T follicular helper cell (primary cell): ENCODE results near the gene NOS1AP.
"Not testable (repeated sequence)": the region's sequence is repeated elsewhere in the genome, so short reads cannot be mapped to it uniquely, and the experiment has no call there.

Source experiments
- DNase-seq: peaks from one replicate; pipeline ENCODE4 v3.0.0-alpha.2; 2020; ENCODE audit warnings: low read depth
- total RNA-seq, 2 experiments: gene quantifications; one replicate each; lab custom pipeline; 2026; lab: John Stamatoyannopoulos, UW

The NOS1AP gene
- 0.12 to 0.26 reads per million in 2 experiments for total RNA-seq

DNA sequence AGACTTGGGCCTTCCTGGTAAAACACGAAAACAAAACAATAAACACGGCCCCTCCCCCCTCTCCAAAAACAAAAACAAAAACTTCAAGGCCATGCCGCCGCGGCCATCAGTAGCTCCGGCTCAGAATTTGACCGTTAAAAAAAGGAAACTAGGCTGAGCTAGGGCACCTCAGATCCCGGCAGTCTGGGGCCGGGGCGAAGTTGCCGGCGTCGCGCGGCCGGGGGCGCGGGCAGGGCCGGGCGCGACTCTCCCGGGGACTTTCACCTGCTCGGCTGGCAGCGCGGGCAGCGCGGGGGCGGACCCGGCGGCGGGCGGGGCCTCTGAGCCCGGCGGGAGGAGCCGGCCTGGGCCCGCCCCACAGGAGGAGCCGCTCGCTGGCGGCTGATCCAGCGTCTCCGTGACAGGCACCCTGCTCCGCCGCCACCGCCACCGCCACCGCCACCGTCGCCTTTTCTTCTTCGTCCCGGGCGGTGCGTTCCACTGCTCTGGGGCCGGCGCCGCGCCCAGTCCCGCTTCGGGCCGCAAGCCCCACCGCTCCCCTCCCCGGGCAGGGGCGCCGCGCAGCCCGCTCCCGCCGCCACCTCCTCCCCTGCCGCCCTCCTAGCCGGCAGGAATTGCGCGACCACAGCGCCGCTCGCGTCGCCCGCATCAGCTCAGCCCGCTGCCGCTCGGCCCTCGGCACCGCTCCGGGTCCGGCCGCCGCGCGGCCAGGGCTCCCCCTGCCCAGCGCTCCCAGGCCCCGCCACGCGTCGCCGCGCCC is at the start of gene NOS1AP:
NOS1AP (plus strand) TSS at position 358 of the 760 bp plus-strand sequence. CDS start 487 bp downstream, outside the sequence.
- peak; percentile 62 for DNase-seq

- DNase-seq = no peak
These were observed 49.3 kb upstream of the NOS1AP start for GRCh38 chr1:162020150-162020549.

GRCh38 chr1:162021124-162021523 is 48.4 kb upstream of the NOS1AP start:
- no peak for DNase-seq

DNA sequence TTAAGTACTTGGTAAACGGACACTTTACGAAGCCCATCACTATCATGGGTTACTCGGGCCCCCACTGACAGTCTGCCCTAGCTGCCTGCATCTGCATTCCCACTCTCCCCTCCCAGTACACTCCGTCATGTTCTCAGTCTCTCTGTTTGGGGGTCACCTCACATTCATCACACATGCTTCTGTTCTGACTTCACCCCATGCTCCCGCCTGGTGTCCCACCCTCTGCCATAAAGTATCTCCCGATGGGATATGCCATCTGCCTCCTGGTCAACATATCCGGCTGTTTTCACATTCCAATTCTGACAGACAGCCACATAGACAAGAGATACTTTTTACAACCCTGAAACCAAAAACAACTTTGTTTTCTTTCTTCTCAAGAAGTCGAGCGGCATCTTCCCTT is 46.9 kb upstream of the NOS1AP start:
- DNase-seq = no peak

DNA sequence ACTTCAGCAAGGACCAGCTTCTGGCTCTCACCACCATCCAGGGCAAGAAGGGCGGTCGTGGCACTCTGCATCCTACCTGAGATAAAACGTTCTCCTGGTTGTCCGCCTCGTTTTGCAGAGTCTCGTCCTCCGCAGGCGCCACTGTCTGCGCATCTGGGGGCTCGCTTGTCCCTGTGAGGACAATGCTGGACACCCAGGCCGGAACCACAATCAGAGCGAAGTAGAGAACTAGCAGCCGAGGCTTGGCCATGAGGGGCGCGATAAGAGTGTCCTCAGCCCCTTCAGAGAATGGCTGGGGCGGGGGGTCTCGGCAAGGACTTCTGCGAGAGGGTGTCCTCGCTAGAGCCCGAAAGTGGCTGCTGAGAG is 46.3 kb upstream of the NOS1AP start:
- no peak for DNase-seq

- peak; percentile 8 for DNase-seq
These were observed 45.7 kb upstream of the NOS1AP start, which contains the start of gene OLFML2B for GRCh38 chr1:162023547-162024501. OLFML2B (minus strand) TSS chr1:162023869; CDS start chr1:162023430, 439 bp downstream.

DNA sequence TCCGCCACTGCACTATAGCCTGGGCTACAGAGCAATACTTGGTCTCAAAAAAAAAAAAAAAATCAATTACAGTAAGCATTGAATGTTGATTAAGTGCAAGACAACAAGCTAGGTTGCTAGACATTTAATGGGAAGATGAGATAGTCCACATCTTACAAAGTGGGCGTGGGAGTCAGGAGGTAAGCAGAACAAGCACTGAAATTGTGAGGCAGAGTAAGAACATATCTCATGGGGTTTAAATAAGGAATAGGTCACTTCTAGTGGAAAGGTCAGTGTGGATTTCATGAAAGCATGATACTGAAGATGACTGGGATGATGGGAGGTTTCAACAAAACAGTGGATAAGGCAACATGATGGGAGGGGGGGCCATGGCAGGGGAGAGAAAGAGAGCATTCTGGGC is 44.0 kb upstream of the NOS1AP start:
- DNase-seq = no peak

DNA sequence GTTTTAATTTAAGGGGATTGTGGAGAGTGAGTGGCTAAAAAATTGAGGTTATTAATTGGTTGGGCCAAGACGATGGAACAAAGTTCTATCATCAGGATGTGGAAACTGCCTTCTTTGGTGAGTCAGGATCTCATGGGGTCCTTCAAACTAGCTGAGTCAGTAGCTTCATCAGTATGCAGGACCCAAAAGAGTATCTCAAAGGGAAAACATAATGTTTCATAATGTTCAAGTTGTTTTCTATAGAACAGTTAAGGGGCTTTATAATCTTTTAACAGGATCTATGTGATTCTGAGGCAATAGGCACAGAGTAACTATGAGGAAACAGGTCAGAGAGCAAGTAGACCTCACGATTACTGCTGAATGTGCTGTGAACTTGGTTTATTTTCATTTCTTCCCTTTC is 42.6 kb upstream of the NOS1AP start:
- no peak for DNase-seq

GRCh38 chr1:162028726-162029125 is 40.8 kb upstream of the NOS1AP start:
- DNase-seq = no peak

GRCh38 chr1:162029157-162029556 is 40.3 kb upstream of the NOS1AP start:
- no peak for DNase-seq

GRCh38 chr1:162030759-162031280 is 38.7 kb upstream of the NOS1AP start:
- no peak for DNase-seq

DNA sequence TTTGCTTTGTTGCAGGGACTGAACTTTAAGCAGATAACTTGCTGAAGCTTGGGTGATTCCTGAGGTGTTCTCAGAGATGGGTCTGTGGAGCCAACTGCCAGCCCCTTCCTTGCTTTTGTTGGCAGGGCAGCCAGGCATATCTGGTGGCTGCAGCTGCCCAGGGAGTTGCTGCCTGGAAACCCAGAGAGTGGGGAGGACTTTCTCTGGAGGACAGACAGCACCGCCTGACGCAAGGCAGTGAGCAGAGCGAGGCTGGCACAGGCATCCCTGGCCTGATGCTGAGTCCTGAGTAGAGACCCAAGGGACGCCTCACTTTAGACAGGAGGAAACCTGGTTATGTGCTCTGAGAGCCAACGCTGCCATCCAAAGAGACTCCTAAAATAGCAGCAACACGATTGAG is 36.1 kb upstream of the NOS1AP start:
- no peak for DNase-seq

- no peak for DNase-seq
These were observed 34.2 kb upstream of the NOS1AP start for GRCh38 chr1:162035241-162035640.

DNA sequence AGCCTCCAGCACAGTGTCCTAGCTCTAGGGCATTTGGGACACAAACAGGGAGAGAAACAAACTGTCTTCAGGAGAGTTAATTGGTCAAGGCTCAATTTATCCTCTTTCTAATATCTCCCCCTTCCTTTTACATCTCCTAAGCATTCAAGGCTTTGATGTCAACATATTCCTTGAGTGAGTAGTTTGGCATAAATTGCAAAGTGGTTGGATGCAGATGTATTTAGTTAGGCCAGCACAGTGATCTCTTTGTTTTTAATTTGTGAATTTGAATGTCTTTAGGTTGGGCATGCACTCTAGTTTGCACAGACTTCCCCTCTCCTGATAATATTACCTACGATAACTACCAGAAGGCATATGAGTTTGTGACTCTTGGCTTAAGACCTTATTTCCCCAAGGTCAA is 33.3 kb upstream of the NOS1AP start:
- DNase-seq = no peak

- DNase-seq = no peak
These were observed 30.9 kb upstream of the NOS1AP start for GRCh38 chr1:162038624-162039023.

GRCh38 chr1:162040001-162040400 is 29.5 kb upstream of the NOS1AP start:
- DNase-seq = no peak

DNA sequence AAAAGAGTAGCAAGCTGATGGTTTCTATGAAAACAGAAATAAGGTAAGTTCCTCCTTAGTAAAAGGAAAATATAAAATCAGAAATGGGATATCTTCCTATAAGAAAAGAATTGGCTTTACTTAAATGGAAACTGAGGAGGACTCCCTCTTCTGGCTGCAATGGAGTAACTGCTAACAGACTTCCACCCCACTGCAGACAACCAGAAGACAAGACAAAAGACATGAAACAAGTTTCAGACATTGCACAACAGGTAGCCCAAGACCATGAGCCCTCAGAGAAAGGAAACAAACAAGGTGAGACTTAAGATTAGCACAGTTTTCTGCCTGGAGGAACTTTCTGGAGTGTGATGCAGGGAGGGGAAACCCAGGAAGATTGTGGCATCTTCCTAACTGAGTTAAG is 28.8 kb upstream of the NOS1AP start:
- DNase-seq = no peak

DNA sequence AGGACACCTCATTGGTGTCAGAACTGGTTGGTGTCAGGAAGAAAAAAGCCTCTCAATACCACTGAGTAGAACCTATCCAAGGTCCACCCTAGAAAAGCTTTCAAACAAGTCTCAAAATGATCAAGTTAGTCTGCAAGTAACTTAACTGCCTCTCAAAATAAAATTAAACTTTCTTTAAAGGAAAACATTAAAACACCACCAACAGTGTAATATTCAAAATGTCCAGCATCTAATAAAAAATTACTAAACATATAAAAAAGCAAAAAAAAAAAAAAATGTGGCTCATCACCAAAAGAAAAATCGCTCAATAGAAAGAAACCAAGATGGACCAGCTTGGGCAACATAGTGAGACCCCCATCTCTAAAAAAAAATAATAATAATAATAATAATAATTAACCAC is 27.1 kb upstream of the NOS1AP start:
- no peak for DNase-seq

GRCh38 chr1:162046921-162047320 is 22.6 kb upstream of the NOS1AP start:
- no peak for DNase-seq

DNA sequence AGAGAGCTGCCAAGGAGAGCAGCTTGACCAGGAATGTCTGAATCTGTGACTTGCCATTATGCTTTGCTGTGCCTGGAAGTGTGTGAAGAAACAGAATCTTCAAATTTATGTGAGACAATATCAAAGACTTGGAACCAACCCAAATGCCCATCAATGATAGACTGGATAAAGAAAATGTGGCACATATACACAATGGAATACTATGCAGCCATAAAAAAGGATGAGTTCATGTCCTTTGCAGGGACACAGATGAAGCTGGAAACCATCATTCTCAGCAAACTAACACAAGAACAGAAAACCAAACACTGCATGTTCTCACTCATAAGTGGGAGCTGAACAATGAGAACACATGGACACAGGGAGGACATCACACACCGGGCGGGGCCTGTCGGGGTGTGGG is 15.5 kb upstream of the NOS1AP start:
- not testable (repeated sequence) for DNase-seq

GRCh38 chr1:162055062-162055461 is 14.4 kb upstream of the NOS1AP start:
- DNase-seq = no peak

GRCh38 chr1:162056043-162056442 is 13.4 kb upstream of the NOS1AP start:
- peak; percentile 15 for DNase-seq

DNA sequence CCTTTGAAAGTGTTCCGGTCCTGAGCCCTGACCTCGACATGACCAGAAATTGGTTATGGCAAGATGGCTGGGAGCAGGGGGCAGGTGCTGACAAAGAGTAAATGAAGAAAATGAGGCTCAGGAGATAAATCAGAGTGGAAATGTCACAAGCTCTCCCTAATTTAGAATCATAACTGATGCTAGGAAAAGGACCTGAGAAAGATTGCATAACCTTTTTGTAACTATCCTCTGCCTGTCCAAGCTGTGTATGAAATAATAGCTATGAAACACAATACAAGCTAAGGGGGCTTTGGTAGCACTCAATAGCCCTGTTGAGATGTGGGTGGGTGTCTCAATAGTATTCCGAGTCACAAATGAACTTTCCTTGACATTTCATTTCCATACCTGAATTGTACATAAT is 12.9 kb upstream of the NOS1AP start:
- DNase-seq = no peak
